Neural crest cell (in vitro differentiated cells): ENCODE measurements around the gene CDK9. TPM values are rescaled to one million over a fixed set of nuclear protein-coding genes. Genes with fewer than 3 reads are reported as not detected.
"Not testable (repeated sequence)": the region's sequence is repeated elsewhere in the genome, so short reads cannot be mapped to it uniquely, and the experiment has no call there.

Experiments
- DNase-seq: peaks from one replicate; pipeline ENCODE4 v3.0.0; 2021; ENCODE audit warnings: low read depth, mixed read lengths, low spot score
- H3K27ac Mint-ChIP-seq: one replicate; pipeline ENCODE4 v1.8.0; 2021; ENCODE audit warnings: mild to moderate bottlenecking, mixed read lengths; ENCODE audit not compliant: unreplicated experiment
- H3K27me3 Mint-ChIP-seq: 2 replicates; pipeline ENCODE4 v1.8.0; 2021; ENCODE audit warnings: low read depth, mild to moderate bottlenecking, mixed read lengths
- H3K36me3 Mint-ChIP-seq: 2 replicates; pipeline ENCODE4 v1.8.0; 2021; ENCODE audit warnings: low read depth, mild to moderate bottlenecking, mixed read lengths
- H3K4me1 Mint-ChIP-seq: 2 replicates; pipeline ENCODE4 v1.8.0; 2021; ENCODE audit warnings: mixed read lengths
- H3K4me3 Mint-ChIP-seq: one replicate; pipeline ENCODE4 v1.8.0; 2021; ENCODE audit warnings: mild to moderate bottlenecking, mixed read lengths
- H3K9me3 Mint-ChIP-seq: 2 replicates; pipeline ENCODE4 v1.8.0; 2021; ENCODE audit warnings: mixed read lengths
- CTCF ChIP-seq: fragments of 200-600 bp; sonication (generic); conservative IDR thresholded peaks from 2 replicates; pipeline ENCODE4 v1.5.0; 2021; ENCODE audit warnings: antibody characterized with exemption, mild to moderate bottlenecking
- total RNA-seq: library from RNA; stranded (reverse); gene quantifications from 2 replicates; pipeline ENCODE4 v1.2.1, GENCODE V29; 2021

CDK9 gene
- total RNA-seq, 1 donor from 2014 or later = 84.8 TPM

GRCh38 chr9:127778280-127779135 is 7.3 kb upstream of the CDK9 start, which contains the start of gene SH2D3C:
Gene SH2D3C, minus strand, starts transcription at chr9:127778666. Its CDS starts 39 bp downstream, at chr9:127778627.
- Mint-ChIP-seq H3K27me3 (no peaks in the 10 kb centered on the region), H3K36me3 (no peaks in the 10 kb centered on the region), H3K27ac (peak within 1 kb of the TSS; percentile 3), H3K4me3 (no peak within 1 kb of the TSS), H3K4me1 (peaks cover 10% of the 10 kb centered on the region), H3K9me3 (no peaks in the 10 kb centered on the region)
- DNase-seq = no peak
- no peak for TF ChIP-seq CTCF

GRCh38 chr9:127779136-127779981 is 6.5 kb upstream of the CDK9 start:
- Mint-ChIP-seq H3K27ac (no peak overlapping the region), H3K36me3 (no peaks in the 10 kb centered on the region)

GRCh38 chr9:127780126-127780885 is 5.5 kb upstream of the CDK9 start:
- peaks cover 2% of the 10 kb centered on the region for H3K27me3 Mint-ChIP-seq
- peak; percentile 30 for DNase-seq
- no peaks in the 10 kb centered on the region for H3K36me3 Mint-ChIP-seq

More at GRCh38 chr9:127779136-127779981, 6.5 kb upstream of the CDK9 start:
- no peak for DNase-seq
- Mint-ChIP-seq H3K4me3 (no peak overlapping the region), H3K9me3 (no peaks in the 10 kb centered on the region), H3K4me1 (peaks cover 13% of the 10 kb centered on the region), H3K27me3 (peaks cover 2% of the 10 kb centered on the region)
- TF ChIP-seq CTCF = no peak

GRCh38 chr9:127780909-127781308 is 4.9 kb upstream of the CDK9 start:
- peak overlapping the region; percentile 70 for H3K4me3 Mint-ChIP-seq
- not testable (repeated sequence) for H3K27me3 Mint-ChIP-seq, H3K9me3 Mint-ChIP-seq, H3K36me3 Mint-ChIP-seq, DNase-seq
- H3K4me1 Mint-ChIP-seq = peaks cover 16% of the 10 kb centered on the region
- H3K27ac Mint-ChIP-seq = peak overlapping the region; percentile 87

More at GRCh38 chr9:127780126-127780885, 5.5 kb upstream of the CDK9 start:
- H3K4me1 Mint-ChIP-seq = peaks cover 16% of the 10 kb centered on the region
- H3K9me3 Mint-ChIP-seq = no peaks in the 10 kb centered on the region
- no peak for TF ChIP-seq CTCF
- peak overlapping the region; percentile 87 for H3K27ac Mint-ChIP-seq
- H3K4me3 Mint-ChIP-seq = peak overlapping the region; percentile 70

- Mint-ChIP-seq H3K27ac (peak overlapping the region; percentile 53), H3K9me3 (no peaks in the 10 kb centered on the region), H3K4me1 (peaks cover 21% of the 10 kb centered on the region)
These were observed 4.0 kb upstream of the CDK9 start for GRCh38 chr9:127781806-127782205.

More at GRCh38 chr9:127781806-127782205, 4.0 kb upstream of the CDK9 start:
- Mint-ChIP-seq H3K4me3 (peak overlapping the region; percentile 45), H3K27me3 (peaks cover 2% of the 10 kb centered on the region), H3K36me3 (peaks cover 2% of the 10 kb centered on the region)
- DNase-seq = no peak
- no peak for TF ChIP-seq CTCF
